GM10847 (cell line): ENCODE measurements around the gene DSE.

Source experiments
- POLR2A ChIP-seq: IDR thresholded peaks from 2 replicates; pipeline ENCODE4 v1.6.1; 2011; ENCODE audit not compliant: insufficient read length; ENCODE audit errors: extremely low read depth

DSE gene

DNA sequence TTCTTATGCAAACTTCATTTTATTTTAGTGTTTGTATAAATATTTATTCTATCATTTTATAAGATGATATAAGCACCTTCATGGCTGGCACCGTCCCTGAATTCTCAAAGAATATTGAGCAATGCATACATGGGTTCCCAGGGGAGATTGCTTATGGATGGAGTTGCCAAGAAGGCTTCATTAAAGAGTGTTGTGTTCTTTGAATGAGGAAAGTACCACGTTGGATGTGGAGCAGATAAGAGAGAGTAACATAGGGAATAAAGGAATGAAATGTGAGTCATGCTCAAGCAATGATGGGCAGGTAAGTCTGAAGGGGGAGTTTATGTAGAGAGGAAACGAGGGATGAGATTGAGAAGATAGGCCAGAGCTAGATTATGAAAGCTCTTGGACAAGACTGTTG is 10.3 kb downstream of the DSE start:
- TF ChIP-seq POLR2A: no peak

DNA sequence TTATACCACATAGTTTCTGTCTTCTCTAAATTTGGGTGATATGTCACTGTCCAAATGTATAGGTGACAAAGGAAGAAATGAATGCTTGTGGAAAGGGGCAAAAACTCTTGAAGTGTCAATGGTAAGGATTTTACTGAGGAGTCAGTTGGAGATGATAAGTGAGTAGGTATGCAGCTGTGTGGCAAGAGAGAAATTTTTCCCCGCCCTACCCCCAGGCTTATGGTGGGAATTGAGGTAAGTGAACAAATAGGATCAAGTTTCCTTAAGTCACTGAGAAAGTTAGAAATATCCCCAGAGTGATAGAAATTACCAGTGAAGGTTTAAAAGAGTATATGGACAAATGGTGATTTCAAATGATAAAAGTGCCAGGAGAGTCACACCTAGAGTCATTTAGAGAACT is 11.8 kb downstream of the DSE start:
- no peak for TF ChIP-seq POLR2A

DNA sequence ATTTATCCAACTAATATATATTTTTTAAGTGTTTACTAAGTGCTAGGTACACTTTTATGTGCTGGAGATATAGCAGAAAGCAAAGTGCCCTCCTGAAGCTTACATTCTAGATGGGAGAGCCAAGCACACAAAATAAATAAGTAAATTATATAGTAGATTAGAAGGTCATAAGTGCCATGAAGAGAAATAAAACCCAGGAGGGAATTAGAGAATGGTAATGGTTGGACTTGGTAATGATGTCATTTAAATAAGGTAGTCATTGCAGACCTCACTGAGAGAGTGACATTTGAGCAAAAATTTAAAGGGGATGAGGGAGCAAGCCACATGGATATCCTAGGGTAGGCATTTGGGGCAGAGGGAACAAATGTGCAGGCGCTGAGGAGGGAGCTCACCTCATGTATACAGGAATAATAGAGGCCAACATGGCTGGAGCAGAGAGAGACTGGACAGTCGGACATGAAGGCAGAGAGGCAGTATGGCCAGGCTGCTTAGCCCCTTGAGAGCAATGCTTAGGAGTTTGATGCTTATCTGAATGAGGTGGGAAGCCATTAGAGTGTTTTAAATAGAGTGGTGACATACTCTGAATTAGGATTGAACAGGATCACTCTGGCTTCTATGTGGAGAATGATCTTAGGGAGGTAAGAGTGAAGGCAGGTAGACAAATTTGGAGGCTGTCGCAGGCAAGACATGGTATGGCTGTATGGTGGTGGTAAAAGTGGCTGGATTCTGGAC is 14.1 kb downstream of the DSE start:
- TF ChIP-seq POLR2A: no peak

DNA sequence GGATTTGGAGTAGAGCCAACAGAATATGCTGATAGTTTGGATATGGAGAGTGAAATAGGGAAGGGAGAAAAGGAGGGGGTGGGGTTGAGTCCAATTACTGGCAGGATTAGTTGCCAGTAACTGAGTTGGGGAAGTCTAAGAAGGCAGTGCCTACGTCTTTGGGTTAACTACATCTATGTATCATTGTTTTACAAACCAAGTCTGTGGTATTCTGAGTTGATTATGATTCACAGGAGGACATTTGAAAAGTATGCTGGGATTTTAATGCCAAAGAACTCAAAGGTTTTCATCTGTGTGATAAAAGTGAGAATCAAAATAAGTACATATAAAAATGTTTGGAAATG is 14.7 kb downstream of the DSE start:
- no peak for TF ChIP-seq POLR2A

DNA sequence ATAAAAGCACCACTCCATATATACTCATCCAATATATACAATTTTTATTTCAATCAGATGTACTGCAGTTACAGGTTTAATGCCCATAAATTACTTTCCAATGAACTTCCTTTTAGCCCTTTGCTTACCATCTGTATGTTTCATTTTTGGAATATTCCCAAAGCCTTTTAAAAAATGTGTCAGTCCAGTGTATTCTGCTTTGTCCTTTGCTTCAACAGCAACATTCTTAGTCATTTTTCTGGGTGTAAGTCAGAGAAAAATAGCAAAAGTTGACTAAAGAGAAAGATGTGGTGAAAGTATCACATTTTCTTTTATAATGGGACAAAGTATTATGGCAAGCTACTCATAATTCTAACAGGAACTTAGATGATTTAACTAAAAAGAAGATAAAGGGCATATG is 15.2 kb downstream of the DSE start:
- no peak for TF ChIP-seq POLR2A

DNA sequence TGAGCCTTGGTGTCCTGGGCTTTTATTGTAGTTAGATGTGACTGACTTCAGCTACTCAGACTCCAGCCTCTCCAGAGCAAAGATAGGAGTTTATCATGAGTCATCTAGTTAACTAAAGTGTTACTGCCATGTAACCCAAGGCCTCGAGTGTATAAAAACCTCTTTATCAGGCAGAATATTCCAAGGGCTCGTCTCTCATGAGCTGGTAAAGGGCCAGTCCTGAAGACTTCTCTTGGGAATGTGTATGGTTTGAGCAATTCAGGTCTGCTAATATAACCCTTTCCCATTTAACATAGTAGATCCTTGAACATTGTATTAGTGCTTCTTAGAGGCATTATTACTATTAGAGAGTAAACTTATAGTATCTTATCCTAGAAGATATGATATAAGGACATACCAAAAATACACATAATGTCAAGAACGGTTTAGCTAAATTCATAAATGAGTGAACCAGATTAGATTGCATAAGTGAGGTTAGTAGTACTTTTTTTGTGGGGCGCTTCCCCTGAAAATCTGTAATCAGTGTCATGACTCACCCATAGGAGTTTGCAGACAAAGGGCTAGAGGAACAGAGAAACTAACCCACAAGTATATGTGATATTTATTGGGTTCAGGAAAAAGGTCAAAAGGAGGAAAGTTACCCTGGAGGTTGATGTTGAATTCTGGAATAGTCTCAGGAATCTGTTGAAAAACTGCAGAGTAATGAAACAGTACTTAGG is 16.0 kb downstream of the DSE start:
- no peak for TF ChIP-seq POLR2A

DNA sequence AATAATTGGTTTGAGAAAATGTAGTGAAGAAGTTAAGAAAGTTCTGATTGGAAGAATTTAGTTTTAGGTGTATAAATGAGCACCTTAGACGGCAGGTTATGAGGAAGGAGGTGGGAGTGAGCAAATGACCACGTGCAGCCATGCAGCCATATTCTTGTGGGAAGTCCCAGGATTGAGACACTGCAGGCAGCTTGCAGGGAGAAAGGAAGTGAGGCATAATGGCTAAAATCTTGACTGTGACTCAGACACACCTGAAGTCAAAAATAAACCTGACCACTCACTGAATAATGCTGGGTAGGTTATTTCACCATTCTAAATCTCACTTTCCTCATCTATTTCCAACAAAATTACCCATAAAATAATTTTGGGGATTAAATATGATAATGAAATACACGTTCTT is 16.6 kb downstream of the DSE start:
- TF ChIP-seq POLR2A: no peak

DNA sequence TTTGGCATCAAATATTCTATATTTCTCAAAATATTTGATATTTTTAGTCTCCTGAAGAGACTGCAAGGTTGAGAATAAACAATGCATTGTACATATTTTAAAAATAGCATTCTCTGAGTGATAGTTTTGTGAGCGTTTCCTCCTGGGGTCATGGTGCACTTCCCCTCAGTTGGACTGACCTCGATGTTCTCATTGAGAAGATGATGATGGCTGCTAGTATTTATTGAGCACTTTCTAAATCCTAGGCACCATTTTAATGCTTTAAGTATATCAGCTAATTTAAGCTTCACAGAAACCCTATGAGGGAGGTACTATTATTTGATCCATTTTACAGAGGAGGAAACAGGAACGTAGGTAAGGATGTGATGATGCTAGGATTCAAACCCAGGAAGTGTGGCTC is 18.2 kb downstream of the DSE start:
- no peak for TF ChIP-seq POLR2A

DNA sequence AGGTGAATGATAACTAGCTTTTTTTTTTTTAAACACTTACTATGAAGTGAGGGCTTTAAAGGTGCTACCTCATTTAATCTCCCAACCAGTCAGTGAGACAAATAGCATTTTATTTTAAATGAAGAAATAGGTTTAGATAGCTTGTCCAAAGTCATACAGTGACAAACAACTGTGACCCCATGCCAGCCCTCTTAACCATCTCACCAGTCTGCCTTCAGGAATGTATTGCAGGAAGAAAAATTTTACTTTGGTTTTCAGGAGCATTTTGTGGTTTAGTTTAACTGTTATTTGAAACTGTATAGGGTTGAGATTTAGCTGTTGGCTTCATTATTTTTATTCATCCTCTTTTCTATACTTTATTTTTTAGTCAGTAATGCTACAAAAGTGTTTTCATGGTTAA is 18.6 kb downstream of the DSE start:
- TF ChIP-seq POLR2A: no peak

DNA sequence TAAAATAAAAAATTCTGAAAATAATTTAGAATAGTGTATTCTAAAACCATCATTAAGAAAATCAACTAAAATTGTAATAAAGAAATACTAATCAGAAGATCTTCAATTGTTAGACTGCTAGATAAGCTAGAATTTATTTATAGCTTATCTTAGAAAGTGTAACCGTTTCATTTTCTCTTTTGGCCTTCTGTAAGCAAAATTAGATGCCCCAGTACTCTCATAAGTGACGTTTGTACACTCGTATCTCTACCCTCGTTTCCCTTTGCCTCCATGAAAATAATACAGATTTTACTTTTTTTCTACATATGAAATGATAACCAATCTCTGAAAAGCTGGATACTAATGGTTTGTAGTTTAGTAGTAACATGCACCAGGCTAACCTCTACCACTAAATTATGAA is 19.8 kb downstream of the DSE start:
- TF ChIP-seq POLR2A: no peak

DNA sequence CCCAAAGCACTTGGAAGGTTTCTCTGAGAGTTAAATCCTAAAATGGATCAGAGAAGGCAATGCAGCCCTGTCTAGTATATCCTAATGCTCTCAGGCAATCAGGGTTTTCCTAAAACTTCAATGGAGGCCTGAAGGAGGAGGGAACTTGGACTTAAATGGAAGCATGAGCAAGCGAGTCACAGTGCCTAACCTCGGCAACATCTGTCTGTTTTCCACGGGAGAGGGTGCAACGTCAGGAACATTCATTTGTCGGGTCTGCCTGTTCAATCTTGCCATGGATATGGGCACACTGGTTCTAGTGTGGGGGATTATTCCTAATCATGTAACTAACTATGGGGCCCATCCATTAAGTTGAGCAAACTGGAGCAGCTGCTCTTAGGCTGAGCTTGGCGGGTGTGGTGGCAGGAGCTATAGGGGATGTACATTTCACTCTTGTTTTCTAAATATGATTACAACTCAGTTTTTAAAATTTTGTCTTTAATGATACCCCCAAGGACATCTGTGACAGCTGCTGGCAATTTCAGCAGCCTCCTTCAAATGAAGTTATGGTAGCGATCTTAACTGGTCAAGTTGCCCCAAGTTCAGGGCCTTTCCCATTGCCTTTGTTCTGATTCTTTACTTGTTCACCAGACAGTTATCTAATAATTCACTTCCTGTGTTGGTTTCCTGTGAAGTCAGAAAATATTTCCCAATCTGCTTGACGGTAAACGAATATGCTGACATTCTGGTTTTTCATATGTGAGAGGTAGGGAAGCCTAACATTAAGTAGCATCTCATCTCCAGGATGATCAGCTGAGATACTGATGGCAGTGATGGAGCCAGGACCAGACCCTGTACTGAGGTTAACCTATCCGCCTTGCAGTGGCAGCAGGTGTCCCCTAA is 21.6 kb downstream of the DSE start:
- TF ChIP-seq POLR2A: no peak

DNA sequence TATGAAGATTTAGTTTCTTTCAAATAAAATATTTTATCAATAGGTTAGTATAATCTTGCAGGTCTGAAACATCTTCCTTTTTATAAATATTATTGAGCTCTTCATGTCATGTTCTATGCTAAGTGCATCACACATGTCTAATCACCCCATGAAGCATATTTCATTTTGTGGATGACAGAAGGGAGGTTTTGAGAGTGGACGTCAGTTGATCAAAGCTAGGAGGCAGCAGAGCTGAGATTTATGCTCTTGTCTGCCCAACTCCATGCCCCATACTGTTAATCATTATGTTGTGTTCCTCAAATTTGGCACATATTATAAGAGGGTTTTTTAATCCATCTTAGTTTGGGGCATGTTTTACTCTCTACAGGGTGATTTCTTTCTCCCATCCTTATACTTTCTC is 22.7 kb downstream of the DSE start:
- TF ChIP-seq POLR2A: no peak

DNA sequence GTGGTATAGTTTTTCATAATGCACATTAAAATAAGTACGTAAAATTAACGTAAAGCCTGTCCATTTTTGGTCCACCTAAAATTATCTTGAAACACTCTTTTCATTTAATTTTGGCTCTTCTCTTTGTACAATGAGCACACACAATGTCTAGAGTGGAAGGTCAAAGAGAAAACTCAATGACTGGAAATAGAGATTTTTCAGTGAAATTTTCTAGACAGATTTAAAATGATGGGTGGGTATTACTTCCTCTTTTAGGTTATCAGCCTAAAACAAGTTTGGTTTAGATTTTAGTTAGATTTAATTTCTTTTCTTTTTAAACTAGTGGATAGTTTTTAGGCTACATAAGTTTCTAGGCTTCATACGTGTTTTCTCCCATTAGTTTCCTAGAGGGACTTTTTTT is 24.9 kb downstream of the DSE start:
- no peak for TF ChIP-seq POLR2A

DNA sequence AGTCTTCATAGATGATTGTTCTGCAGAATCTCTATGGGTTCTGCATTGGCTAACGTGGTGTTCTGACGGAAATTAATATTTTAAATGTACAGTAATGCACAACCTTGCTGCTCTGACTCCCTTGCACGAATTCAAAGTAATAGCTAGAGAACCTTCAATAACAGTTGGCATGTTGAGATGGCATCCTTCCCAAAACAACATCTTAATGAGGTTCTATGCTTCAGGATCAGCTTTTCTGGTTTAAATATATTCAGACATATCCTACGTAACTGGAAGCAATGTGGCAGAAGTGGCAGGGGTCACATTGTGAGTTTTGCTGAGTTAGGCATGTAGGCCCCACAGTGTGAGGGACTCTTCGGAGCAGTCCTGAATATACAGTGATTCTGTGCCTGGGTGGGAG is 25.7 kb downstream of the DSE start:
- no peak for TF ChIP-seq POLR2A

DNA sequence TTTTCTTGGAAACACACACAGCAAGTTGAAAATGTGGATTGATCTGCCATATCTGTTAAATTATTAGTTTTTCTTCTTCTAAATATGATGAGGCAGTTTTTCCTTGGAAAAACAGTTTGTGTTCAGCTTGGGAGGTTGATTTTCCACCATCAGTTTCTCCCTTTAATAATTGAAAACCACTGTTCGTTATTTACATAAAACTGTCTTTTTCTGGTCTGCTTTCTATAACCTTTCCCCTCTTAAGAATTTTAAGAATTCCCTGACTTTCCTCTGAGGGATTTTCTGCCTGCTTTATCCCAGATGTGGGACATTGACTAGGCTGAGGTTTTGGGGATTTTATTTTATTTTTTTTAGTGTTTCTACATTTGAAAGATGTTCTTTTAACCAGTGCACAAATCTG is 27.2 kb downstream of the DSE start:
- no peak for TF ChIP-seq POLR2A

DNA sequence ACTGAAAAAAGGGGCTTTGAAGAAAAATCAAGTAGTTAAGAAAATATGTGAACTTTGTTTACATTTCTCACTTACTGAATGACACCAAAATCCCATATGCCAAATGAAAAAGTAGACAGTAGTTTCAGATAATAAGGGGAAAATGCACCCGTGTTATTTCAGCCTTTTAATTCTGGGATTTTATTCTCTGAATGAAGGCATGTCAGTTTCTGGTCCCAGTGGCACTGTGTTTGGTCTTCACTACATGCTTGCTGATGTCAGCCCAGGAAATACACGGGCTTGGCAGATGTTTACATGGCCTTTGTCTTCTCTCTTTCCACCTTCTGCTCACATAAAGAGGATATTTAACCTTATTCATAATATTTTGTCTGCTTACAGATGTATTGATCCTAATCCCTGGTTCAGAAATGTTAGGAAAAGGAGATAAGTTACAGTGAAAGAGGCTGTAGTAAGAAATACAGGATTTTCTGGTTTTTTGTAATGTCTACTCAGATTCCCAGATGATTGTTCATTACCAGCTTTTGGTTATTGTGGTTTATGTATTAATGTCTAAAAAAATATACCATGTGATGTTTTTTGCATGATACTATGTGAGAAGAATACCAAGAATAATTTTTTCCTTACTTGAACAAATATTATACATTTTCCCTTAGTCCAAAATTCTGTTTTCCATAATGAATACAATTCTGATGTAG is 27.7 kb downstream of the DSE start:
- no peak for TF ChIP-seq POLR2A

DNA sequence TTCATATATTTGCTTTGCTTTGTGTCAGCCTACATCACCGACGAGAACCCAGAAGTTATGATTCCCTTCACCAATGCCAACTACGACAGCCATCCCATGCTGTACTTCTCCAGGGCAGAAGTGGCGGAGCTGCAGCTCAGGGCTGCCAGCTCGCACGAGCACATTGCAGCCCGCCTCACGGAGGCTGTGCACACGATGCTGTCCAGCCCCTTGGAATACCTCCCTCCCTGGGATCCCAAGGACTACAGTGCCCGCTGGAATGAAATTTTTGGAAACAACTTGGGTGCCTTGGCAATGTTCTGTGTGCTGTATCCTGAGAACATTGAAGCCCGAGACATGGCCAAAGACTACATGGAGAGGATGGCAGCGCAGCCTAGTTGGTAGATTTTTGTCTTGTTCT is 28.5 kb downstream of the DSE start:
- no peak for TF ChIP-seq POLR2A
